PC-9 (cell line): Measurements from ENCODE around the gene PSMG4. TPM values are rescaled to one million over a fixed set of nuclear protein-coding genes. Genes with fewer than 3 reads are reported as not detected.

Source experiments
- BruUV-seq: library from RNA; stranded (reverse); fragments of 400-500 nt; replicated peaks from 2 replicates; lab custom pipeline; 2021; lab: Mats Ljungman, UMichigan
- CTCF ChIA-PET: fragments of 300-600 bp; sonication (Branson Sonifier 250); formaldehyde crosslinking; loops from one replicate; lab custom pipeline; 2022; ENCODE audit warnings: antibody characterized with exemption; lab: Charles Lee
- POLR2A ChIA-PET: fragments of 300-600 bp; sonication (Branson Sonifier 250); formaldehyde crosslinking; loops from one replicate; lab custom pipeline; 2022; ENCODE audit warnings: antibody characterized with exemption; ENCODE audit not compliant: unreplicated experiment; lab: Charles Lee
- DNase-seq, 2 experiments: peaks; one replicate each; pipeline versions ENCODE4 v3.0.0 to v3.0.0-alpha.2; 2015 to 2022; ENCODE audit warnings: mixed read lengths in 1 of 2
- H2AFZ ChIP-seq: fragments of 200-600 bp; sonication (generic); 2 replicates; pipeline ENCODE4 v1.8.1; 2017; ENCODE audit warnings: antibody characterized with exemption
- H3F3A ChIP-seq: fragments of 200-600 bp; sonication (generic); 2 replicates; pipeline ENCODE4 v1.8.1; 2017; ENCODE audit warnings: antibody characterized with exemption, mild to moderate bottlenecking, low read depth; ENCODE audit not compliant: insufficient read depth
- H3K27ac ChIP-seq: fragments of 200-600 bp; sonication (generic); 2 replicates; pipeline ENCODE4 v1.6.1; 2016; ENCODE audit warnings: mixed run types
- H3K27me3 ChIP-seq: fragments of 200-600 bp; sonication (generic); 2 replicates; pipeline ENCODE4 v1.6.1; 2016; ENCODE audit warnings: low read depth, mixed run types; ENCODE audit not compliant: insufficient read depth
- H3K36me3 ChIP-seq: fragments of 200-600 bp; sonication (generic); 2 replicates; pipeline ENCODE4 v1.6.1; 2016; ENCODE audit warnings: low read depth, mixed run types
- H3K4me1 ChIP-seq: fragments of 200-600 bp; sonication (generic); replicated peaks from 2 replicates; pipeline ENCODE4 v1.6.1; 2016; ENCODE audit warnings: mixed run types; ENCODE audit not compliant: insufficient read depth
- H3K4me2 ChIP-seq: fragments of 200-600 bp; sonication (generic); 2 replicates; pipeline ENCODE4 v1.6.1; 2017; ENCODE audit warnings: mixed run types
- H3K4me3 ChIP-seq: fragments of 200-600 bp; sonication (generic); 2 replicates; pipeline ENCODE4 v1.6.1; 2016; ENCODE audit warnings: mixed run types
- H3K79me2 ChIP-seq: fragments of 200-600 bp; sonication (generic); 2 replicates; pipeline ENCODE4 v1.6.1; 2017; ENCODE audit warnings: low read depth, mixed run types
- H3K9me2 ChIP-seq: fragments of 200-600 bp; sonication (generic); 2 replicates; pipeline ENCODE4 v1.8.1; 2017; ENCODE audit warnings: mild to moderate bottlenecking; ENCODE audit not compliant: insufficient read depth
- H3K9me3 ChIP-seq: fragments of 200-600 bp; sonication (generic); 2 replicates; pipeline ENCODE4 v1.8.1; 2016; ENCODE audit warnings: low read depth; ENCODE audit not compliant: insufficient read depth
- H4K20me1 ChIP-seq: fragments of 200-600 bp; sonication (generic); 2 replicates; pipeline ENCODE4 v1.8.1; 2017; ENCODE audit not compliant: insufficient read depth
- CTCF ChIP-seq: fragments of 200-600 bp; sonication (generic); conservative IDR thresholded peaks from 2 replicates; pipeline ENCODE4 v1.6.1; 2017; ENCODE audit warnings: mixed run types, antibody characterized with exemption, mild to moderate bottlenecking, moderate library complexity
- EZH2 ChIP-seq: fragments of 200-600 bp; sonication (generic); IDR thresholded peaks from 2 replicates; pipeline ENCODE4 v1.8.0; 2017; ENCODE audit warnings: antibody characterized with exemption, low read depth
- intact Hi-C: fragments of 100-400 bp; cut with micrococcal nuclease; formaldehyde crosslinking; loops from one replicate; pipeline ENCODE4 v1.10.0; 2022; ENCODE audit not compliant: unreplicated experiment
- total RNA-seq: library from RNA; stranded (reverse); gene quantifications from 2 replicates; pipeline ENCODE4 v1.2.3, GENCODE V29; 2021

PSMG4 gene
- total RNA-seq, 1 experiment from 2014 or later: 33.8 TPM

- POLR2A ChIA-PET: no interaction called here
These were observed 29.1 kb upstream of the PSMG4 start for GRCh38 chr6:3229566-3230178.

GRCh38 chr6:3230256-3230882, 28.4 kb upstream of the PSMG4 start:
- Histone ChIP-seq H3K27me3 (no peaks in the 10 kb centered on the region), H3K4me2 (no peak overlapping the region)
- POLR2A ChIA-PET: no interaction called here

More at GRCh38 chr6:3229566-3230178, 29.1 kb upstream of the PSMG4 start:
- no peak for DNase-seq
- H3K9me2 ChIP-seq: no peaks in the 10 kb centered on the region
- H3K36me3 ChIP-seq: no peaks in the 10 kb centered on the region
- H3K9me3 ChIP-seq: no peaks in the 10 kb centered on the region
- H3F3A ChIP-seq: no peaks in the 10 kb centered on the region
- H4K20me1 ChIP-seq: no peaks in the 10 kb centered on the region
- no peak overlapping the region for H3K4me2 ChIP-seq
- no peak overlapping the region for H3K27ac ChIP-seq
- CTCF ChIA-PET: no interaction called here
- 0 out of 2 replicates have a peak, but pooled peaks cover 4% of the 10 kb centered on the region for H3K4me1 ChIP-seq
- H3K27me3 ChIP-seq: no peaks in the 10 kb centered on the region
- H3K4me3 ChIP-seq: no peak overlapping the region
- TF ChIP-seq EZH2 (no peak), CTCF (no peak)
- no peak overlapping the region for H2AFZ ChIP-seq
- no TSS peak for BruUV-seq
- H3K79me2 ChIP-seq: no peaks in the 10 kb centered on the region
- intact Hi-C loops: no loop called here

GRCh38 chr6:3230900-3231246, 27.9 kb upstream of the PSMG4 start:
- Histone ChIP-seq H3K79me2 (no peaks in the 10 kb centered on the region), H3K4me3 (no peak overlapping the region), H4K20me1 (no peaks in the 10 kb centered on the region), H3K4me1 (0 out of 2 replicates have a peak, but pooled peaks cover 4% of the 10 kb centered on the region), H3K4me2 (no peak overlapping the region), H3K36me3 (no peaks in the 10 kb centered on the region), H3F3A (no peaks in the 10 kb centered on the region), H2AFZ (no peak overlapping the region), H3K9me2 (no peaks in the 10 kb centered on the region), H3K27me3 (no peaks in the 10 kb centered on the region), H3K27ac (no peak overlapping the region), H3K9me3 (no peaks in the 10 kb centered on the region)
- no TSS peak for BruUV-seq
- CTCF ChIA-PET: interaction anchor here (0.7 kb wide), 1 partner anchor 471 kb away, joined by 4 read pairs; no protein-coding TSS in a partner anchor
- TF ChIP-seq EZH2: no peak
- no peak for TF ChIP-seq CTCF
- DNase-seq: no peak
- intact Hi-C loops: no loop called here
- POLR2A ChIA-PET: no interaction called here

More at GRCh38 chr6:3230256-3230882, 28.4 kb upstream of the PSMG4 start:
- H2AFZ ChIP-seq: no peak overlapping the region
- H3K4me3 ChIP-seq: no peak overlapping the region
- no peaks in the 10 kb centered on the region for H4K20me1 ChIP-seq
- 0 out of 2 replicates have a peak, but pooled peaks cover 4% of the 10 kb centered on the region for H3K4me1 ChIP-seq
- no peak for DNase-seq
- no peaks in the 10 kb centered on the region for H3K9me3 ChIP-seq
- TF ChIP-seq EZH2 (no peak), CTCF (no peak)
- no TSS peak for BruUV-seq
- no peaks in the 10 kb centered on the region for H3K9me2 ChIP-seq
- H3F3A ChIP-seq: no peaks in the 10 kb centered on the region
- intact Hi-C loops: no loop called here
- H3K79me2 ChIP-seq: no peaks in the 10 kb centered on the region
- H3K36me3 ChIP-seq: no peaks in the 10 kb centered on the region
- CTCF ChIA-PET: no interaction called here
- H3K27ac ChIP-seq: no peak overlapping the region
